HG03521 (cell line): ENCODE measurements around the gene ENKUR.
"Not testable (repeated sequence)": the region's sequence is repeated elsewhere in the genome, so short reads cannot be mapped to it uniquely, and the experiment has no call there.

Source experiments
- ATAC-seq: cut with Tn5 transposase; IDR thresholded peaks from one replicate; pipeline ENCODE4 v1.9.1; 2021; ENCODE audit warnings: mild to moderate bottlenecking, moderate library complexity; ENCODE audit not compliant: unreplicated experiment

ENKUR gene

GRCh38 chr10:25024528-25024927 is 8.6 kb upstream of the ENKUR start:
- no peak for ATAC-seq

- no peak for ATAC-seq
Measured at GRCh38 chr10:25023278-25023677, 7.3 kb upstream of the ENKUR start.

DNA sequence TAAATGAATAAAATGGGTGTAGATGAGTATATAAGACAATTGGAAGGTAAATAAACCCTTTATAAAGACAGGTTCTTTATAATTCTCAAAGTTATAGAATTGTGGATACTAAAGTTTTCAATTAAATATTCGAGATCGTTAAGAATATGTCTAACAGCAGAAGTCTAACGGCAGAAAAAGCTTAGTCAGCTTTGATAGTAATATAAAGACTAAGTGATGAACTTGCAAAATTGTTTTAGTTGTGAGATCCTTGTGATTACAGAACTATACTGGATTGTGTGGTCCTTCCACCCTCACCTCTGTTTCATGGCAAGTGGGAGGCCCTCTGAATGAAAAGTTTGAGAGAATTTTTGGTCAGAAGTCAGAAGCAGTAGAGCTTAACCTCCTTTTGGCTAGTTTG is 2.7 kb upstream of the ENKUR start:
- no peak for ATAC-seq

GRCh38 chr10:25017661-25018060 is 1.7 kb upstream of the ENKUR start:
- no peak for ATAC-seq

- ATAC-seq, result no peak
Measured at GRCh38 chr10:25017154-25017590, 1.2 kb upstream of the ENKUR start.

GRCh38 chr10:25016376-25017153 is 607 bp upstream of the ENKUR start, which contains the start of gene THNSL1:
THNSL1 (plus strand) TSS chr10:25016612; CDS start chr10:25023224, 6,612 bp downstream.
- peak; percentile 98 for ATAC-seq

DNA sequence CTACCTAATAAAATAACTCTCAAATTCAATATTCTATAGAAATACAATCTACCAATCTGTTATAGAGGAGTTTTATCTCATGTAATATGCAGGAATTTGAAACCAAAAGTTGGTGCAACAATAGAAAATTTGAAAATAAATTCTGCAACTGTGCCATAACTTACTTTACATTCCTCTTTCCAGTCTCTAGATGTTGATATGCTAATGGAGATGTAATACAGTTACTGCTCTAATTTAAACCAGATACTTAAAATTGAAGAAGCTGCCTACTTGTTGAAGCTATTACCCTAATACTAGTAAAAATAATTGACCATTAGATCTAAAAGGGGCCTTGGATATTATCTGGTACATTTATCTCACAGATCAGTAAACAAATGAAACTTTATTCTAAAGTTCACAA is 1.4 kb downstream of the ENKUR start:
- no peak for ATAC-seq

GRCh38 chr10:25011591-25011990 is 4.4 kb downstream of the ENKUR start:
- ATAC-seq, result not testable (repeated sequence)

DNA sequence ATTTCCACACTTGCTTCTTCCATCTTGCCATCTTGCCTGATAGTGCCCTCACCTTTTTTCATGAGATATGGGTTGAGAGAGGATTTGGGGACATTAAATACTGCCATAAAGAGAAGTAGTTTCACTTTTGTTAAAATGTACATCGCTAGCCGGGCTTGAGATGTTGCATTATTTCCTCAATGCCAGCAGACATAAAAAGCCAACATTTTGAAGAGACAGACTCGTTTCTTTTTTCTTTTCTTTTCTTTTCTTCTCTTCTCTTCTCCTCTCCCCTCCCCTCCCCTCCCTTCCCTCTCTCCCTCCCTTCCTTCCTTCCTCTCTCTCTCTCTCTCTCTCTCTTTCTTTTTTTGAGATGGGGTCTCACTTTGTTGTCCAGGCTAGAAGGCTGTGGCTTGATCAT is 17.9 kb downstream of the ENKUR start:
- ATAC-seq, result no peak

DNA sequence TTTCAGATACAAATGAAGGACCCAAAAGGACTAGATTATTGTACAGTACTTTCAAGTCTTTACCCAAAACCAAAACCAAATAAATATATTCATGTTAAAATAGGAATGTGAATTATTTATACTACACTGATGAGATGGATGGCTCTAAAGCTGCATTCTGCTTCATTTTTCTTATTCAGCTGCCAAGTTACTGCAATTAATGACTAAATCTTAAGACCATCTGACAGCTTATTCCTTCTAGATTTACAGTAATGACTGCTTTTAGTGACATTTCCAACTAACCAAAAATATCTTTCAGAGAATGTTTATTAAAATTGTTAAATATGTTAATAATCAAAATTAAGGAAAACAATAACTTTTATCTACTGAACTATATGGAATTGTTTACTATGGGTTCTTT is 20.9 kb downstream of the ENKUR start:
- no peak for ATAC-seq

GRCh38 chr10:24993237-24993958 is 22.6 kb downstream of the ENKUR start:
- no peak for ATAC-seq

DNA sequence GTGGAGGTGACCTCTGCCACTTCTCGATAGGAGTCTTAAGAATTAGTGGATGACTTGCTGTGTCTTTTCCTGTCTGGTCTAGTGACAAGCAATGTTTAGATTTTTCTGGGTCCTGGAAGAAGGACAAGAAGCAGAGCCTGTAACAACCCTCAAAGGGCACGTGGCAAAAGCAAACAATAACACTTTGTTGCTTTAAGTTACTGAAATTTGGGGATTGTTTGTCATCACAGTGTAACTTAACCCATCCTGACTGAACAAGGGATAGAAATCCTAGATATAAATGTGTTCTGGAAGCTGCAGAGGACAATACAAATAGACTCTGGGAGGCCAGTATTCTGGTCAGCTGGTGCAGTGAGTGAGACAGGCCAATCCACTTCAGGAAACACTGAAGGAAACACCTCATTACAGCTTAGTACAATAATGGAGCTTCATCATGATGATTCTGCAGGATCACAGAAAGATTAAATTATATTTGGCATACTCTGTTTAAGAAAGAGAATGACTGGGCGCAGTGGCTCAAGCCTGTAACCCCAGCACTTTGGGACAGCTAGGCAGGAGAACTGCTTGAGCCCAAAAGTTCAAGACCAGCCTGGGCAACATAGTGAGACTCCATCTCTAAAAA is 23.3 kb downstream of the ENKUR start:
- no peak for ATAC-seq

DNA sequence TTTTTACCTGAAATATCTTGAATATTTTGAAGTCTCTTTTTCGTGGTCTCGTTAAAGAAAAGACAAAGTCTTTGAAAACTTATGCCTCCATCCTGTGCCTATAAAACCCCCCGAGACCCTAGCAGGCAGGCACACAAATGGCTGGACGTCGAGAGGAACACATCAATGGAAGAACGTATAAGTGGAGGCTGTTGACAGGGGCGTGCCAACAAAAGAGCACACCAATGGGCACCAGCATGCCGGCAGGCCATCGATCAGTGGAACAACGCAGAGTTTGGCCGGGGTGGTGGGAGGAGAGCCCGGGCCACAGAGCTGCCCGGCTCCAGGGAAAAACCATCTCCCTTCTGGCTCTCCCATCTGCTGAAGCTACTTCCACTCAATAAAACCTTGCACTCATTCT is 24.7 kb downstream of the ENKUR start:
- no peak for ATAC-seq

GRCh38 chr10:24989867-24990266 is 26.1 kb downstream of the ENKUR start:
- no peak for ATAC-seq

- ATAC-seq, result no peak
Measured at GRCh38 chr10:24988831-24989640, 26.9 kb downstream of the ENKUR start.

GRCh38 chr10:24984906-24985305 is 31.1 kb downstream of the ENKUR start:
- ATAC-seq, result no peak

GRCh38 chr10:24983946-24984345 is 32.0 kb downstream of the ENKUR start:
- ATAC-seq, result no peak

- ATAC-seq, result no peak
Measured at GRCh38 chr10:24983130-24983529, 32.8 kb downstream of the ENKUR start.

- no peak for ATAC-seq
Measured at GRCh38 chr10:24982319-24983112, 33.4 kb downstream of the ENKUR start.

DNA sequence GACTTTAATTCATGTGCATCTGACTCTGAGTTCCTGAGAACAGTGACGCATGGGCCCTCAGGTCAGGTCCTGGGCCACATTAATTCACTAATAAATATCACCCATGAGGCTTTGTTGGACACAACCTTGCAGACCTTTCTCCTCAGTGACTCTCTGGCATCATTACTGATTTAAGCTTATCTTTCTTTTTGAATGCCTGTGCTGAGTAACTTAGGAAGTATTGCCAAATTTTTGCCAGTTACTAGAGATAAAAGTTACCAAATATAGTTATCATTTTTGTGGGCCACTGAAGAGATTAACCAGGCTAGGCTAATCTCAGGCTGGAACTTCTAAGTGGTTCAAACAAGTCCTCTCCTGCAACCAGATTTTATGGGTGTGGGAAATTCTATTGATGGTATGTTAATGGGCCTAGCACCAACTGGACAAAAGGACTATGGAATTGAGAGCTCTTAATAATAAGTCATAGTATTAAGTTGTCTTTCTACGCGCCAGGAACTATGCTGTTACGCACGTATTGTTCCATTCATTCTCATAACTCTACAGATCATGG is 34.7 kb downstream of the ENKUR start:
- no peak for ATAC-seq
